Esophagus squamous epithelium (tissue), 4 donors: ENCODE data around the gene RABL2B.

Source experiments
- CTCF ChIP-seq, 6 experiments: fragments of 450-650 bp in 4 of 6; fragments of 200-600 bp in 2 of 6; sonication (generic) in 2 of 6; IDR thresholded peaks; one replicate each; pipeline ENCODE4 v1.5.1; 2016 to 2019; ENCODE audit warnings: antibody characterized with exemption in 6 of 6, mild to moderate bottlenecking in 4 of 6, moderate library complexity in 4 of 6
- POLR2A ChIP-seq, 4 donors: fragments of 450-650 bp; IDR thresholded peaks; one replicate each; pipeline ENCODE4 v1.6.1; 2017; ENCODE audit warnings: antibody characterized with exemption in 4 of 4, mild to moderate bottlenecking in 4 of 4, moderate library complexity in 3 of 4

- TF ChIP-seq POLR2A (IDR thresholded peaks at IDR 0.05) (no peak), CTCF (IDR thresholded peaks at IDR 0.05) (no peak)
Measured at GRCh38 chr22:50720301-50721256, 62.9 kb downstream of the RABL2B start.
